Measurements from ENCODE around the gene C11orf21. TPM values are rescaled to one million over a fixed set of nuclear protein-coding genes. Genes with fewer than 3 reads are reported as not detected.

Gene C11orf21
- polyA plus RNA-seq, 3 donors: 10.8 to 135 (median 13.1) TPM

GRCh38 chr11:2258501-2259465 is 42.9 kb downstream of the C11orf21 start:
- 97% methylated on average over 28 of the region's 29 CpGs for WGBS (ENCODE audit: insufficient coverage)
- Histone ChIP-seq H3K36me3 (replicated peaks in 1 of 2; ENCODE audit: control insufficient read depth in 1 of 2, insufficient read depth in 2 of 2, low read length in 2 of 2) (no peaks in the 10 kb centered on the region), H3K4me1 (ENCODE audit: control insufficient read depth in 1 of 2, insufficient read depth in 2 of 2, low read length in 2 of 2) (no peaks in the 10 kb centered on the region), H3K4me3 (replicated peaks in 1 of 3; ENCODE audit: low read depth in 2 of 3, low read length in 3 of 3) (no peak overlapping the region), H3K27ac (ENCODE audit: low read depth in 1 of 2, low read length in 2 of 2) (no peak overlapping the region), H2AFZ (ENCODE audit: insufficient read depth, low read depth, low read length, poor library complexity, severe bottlenecking) (no peak overlapping the region), H4K20me1 (ENCODE audit: insufficient read depth, low read length) (no peaks in the 10 kb centered on the region), H3K9me3 (replicated peaks in 1 of 2; ENCODE audit: control insufficient read depth in 1 of 2, insufficient read depth in 1 of 2, low read length in 2 of 2) (no peaks in the 10 kb centered on the region), H3K9ac (ENCODE audit: insufficient read depth, low read length, poor library complexity, severe bottlenecking) (no peak overlapping the region), H3K79me2 (ENCODE audit: insufficient read depth, low read length) (no peaks in the 10 kb centered on the region), H3K4me2 (replicated peaks; ENCODE audit: extremely low read depth, low read length, poor library complexity, severe bottlenecking) (no peak overlapping the region), H3K27me3 (ENCODE audit: control insufficient read depth in 2 of 2, insufficient read depth in 2 of 2, low read length in 2 of 2) (no peaks in the 10 kb centered on the region)
- Mint-ChIP-seq H3K4me3 (no peak overlapping the region), H3K27me3 (ENCODE audit: low read depth in 3 of 3) (peaks cover 1 to 13% (median 2%) of the 10 kb centered on the region in 3 donors), H3K9me3 (peaks cover 0 to 7% (median 6%) of the 10 kb centered on the region in 7 donors), H3K27ac (no peak overlapping the region), H3K4me1 (no peaks in the 10 kb centered on the region), H3K36me3 (no peaks in the 10 kb centered on the region)
- intact Hi-C loops (cut with micrococcal nuclease): no loop called here
- no peak for DNase-seq
- no peak for TF ChIP-seq CTCF (IDR thresholded peaks at IDR 0.05)

GRCh38 chr11:2256951-2257700 is 44.6 kb downstream of the C11orf21 start:
- no peak overlapping the region for H2AFZ ChIP-seq (ENCODE audit: insufficient read depth, low read depth, low read length, poor library complexity, severe bottlenecking)
- H3K9ac ChIP-seq (ENCODE audit: insufficient read depth, low read length, poor library complexity, severe bottlenecking): no peak overlapping the region
- no peaks in the 10 kb centered on the region for H3K9me3 ChIP-seq (replicated peaks in 1 of 2; ENCODE audit: control insufficient read depth in 1 of 2, insufficient read depth in 1 of 2, low read length in 2 of 2)
- no peaks in the 10 kb centered on the region for H3K4me1 ChIP-seq (ENCODE audit: control insufficient read depth in 1 of 2, insufficient read depth in 2 of 2, low read length in 2 of 2)
- H3K4me2 ChIP-seq (replicated peaks; ENCODE audit: extremely low read depth, low read length, poor library complexity, severe bottlenecking): no peak overlapping the region
- DNase-seq: no peak
- H3K36me3 ChIP-seq (replicated peaks in 1 of 2; ENCODE audit: control insufficient read depth in 1 of 2, insufficient read depth in 2 of 2, low read length in 2 of 2): no peaks in the 10 kb centered on the region
- H3K4me1 Mint-ChIP-seq: no peaks in the 10 kb centered on the region
- H3K36me3 Mint-ChIP-seq: no peaks in the 10 kb centered on the region
- intact Hi-C loops (cut with micrococcal nuclease): no loop called here
- no peaks in the 10 kb centered on the region for H3K79me2 ChIP-seq (ENCODE audit: insufficient read depth, low read length)
- H3K27ac ChIP-seq (ENCODE audit: low read depth in 1 of 2, low read length in 2 of 2): no peak overlapping the region
- H3K4me3 Mint-ChIP-seq: no peak overlapping the region
- 94% methylated on average over 17 of the region's 31 CpGs for WGBS (ENCODE audit: insufficient coverage)
- peaks cover 1 to 13% (median 2%) of the 10 kb centered on the region in 3 donors for H3K27me3 Mint-ChIP-seq (ENCODE audit: low read depth in 3 of 3)
- H4K20me1 ChIP-seq (ENCODE audit: insufficient read depth, low read length): no peaks in the 10 kb centered on the region
- H3K27me3 ChIP-seq (ENCODE audit: control insufficient read depth in 2 of 2, insufficient read depth in 2 of 2, low read length in 2 of 2): no peaks in the 10 kb centered on the region
- TF ChIP-seq CTCF (IDR thresholded peaks at IDR 0.05): no peak
- H3K27ac Mint-ChIP-seq: no peak overlapping the region
- peaks cover 0 to 7% (median 6%) of the 10 kb centered on the region in 7 donors for H3K9me3 Mint-ChIP-seq
- H3K4me3 ChIP-seq (replicated peaks in 1 of 3; ENCODE audit: low read depth in 2 of 3, low read length in 3 of 3): no peak overlapping the region

All from CD14-positive monocyte (primary cell).